ENCODE data around the gene RCOR1.

Gene RCOR1

GRCh38 chr14:102668291-102668873 is 75.9 kb downstream of the RCOR1 start:
- no peak for DNase-seq (ENCODE audit: low read depth in 1 of 2, low spot score in 1 of 2)

- DNase-seq (ENCODE audit: low read depth in 1 of 2, low spot score in 1 of 2) = no peak
Observed at GRCh38 chr14:102671410-102671809, 79.0 kb downstream of the RCOR1 start.

- DNase-seq (ENCODE audit: low read depth in 1 of 2, low spot score in 1 of 2) = no peak
Observed at GRCh38 chr14:102672410-102672960, 80.0 kb downstream of the RCOR1 start.

GRCh38 chr14:102675396-102675795 is 82.9 kb downstream of the RCOR1 start:
- no peak for DNase-seq (ENCODE audit: low read depth in 1 of 2, low spot score in 1 of 2)

GRCh38 chr14:102678394-102678793 is 85.9 kb downstream of the RCOR1 start:
- no peak for DNase-seq (ENCODE audit: low read depth in 1 of 2, low spot score in 1 of 2)

GRCh38 chr14:102683399-102684297 is 91.2 kb downstream of the RCOR1 start:
- no peak for DNase-seq (ENCODE audit: low read depth in 1 of 2, low spot score in 1 of 2)

GRCh38 chr14:102684298-102684663 is 91.8 kb downstream of the RCOR1 start:
- no peak for DNase-seq (ENCODE audit: low read depth in 1 of 2, low spot score in 1 of 2)

- no peak for DNase-seq (ENCODE audit: low read depth in 1 of 2, low spot score in 1 of 2)
Observed at GRCh38 chr14:102686196-102686801, 93.8 kb downstream of the RCOR1 start.

GRCh38 chr14:102688290-102688689 is 95.8 kb downstream of the RCOR1 start:
- DNase-seq (ENCODE audit: low read depth in 1 of 2, low spot score in 1 of 2) = no peak

GRCh38 chr14:102690509-102691286 is 98.2 kb downstream of the RCOR1 start:
- DNase-seq (ENCODE audit: low read depth in 1 of 2, low spot score in 1 of 2) = no peak

- DNase-seq (ENCODE audit: low read depth in 1 of 2, low spot score in 1 of 2) = no peak
Observed at GRCh38 chr14:102691763-102692162, 99.3 kb downstream of the RCOR1 start.

GRCh38 chr14:102692334-102692733 is 99.9 kb downstream of the RCOR1 start:
- no peak for DNase-seq (ENCODE audit: low read depth in 1 of 2, low spot score in 1 of 2)

GRCh38 chr14:102693006-102693755 is 100.7 kb downstream of the RCOR1 start:
- DNase-seq (ENCODE audit: low read depth in 1 of 2, low spot score in 1 of 2) = no peak

- peak in 1 of 2 donors; percentile 71 for DNase-seq (ENCODE audit: low read depth in 1 of 2, low spot score in 1 of 2)
Observed at GRCh38 chr14:102694530-102695166, 102.2 kb downstream of the RCOR1 start.

- DNase-seq (ENCODE audit: low read depth in 1 of 2, low spot score in 1 of 2) = no peak
Observed at GRCh38 chr14:102695167-102695555, 102.7 kb downstream of the RCOR1 start.

GRCh38 chr14:102696332-102696731 is 103.9 kb downstream of the RCOR1 start:
- no peak for DNase-seq (ENCODE audit: low read depth in 1 of 2, low spot score in 1 of 2)

GRCh38 chr14:102696856-102697495 is 104.5 kb downstream of the RCOR1 start:
- no peak for DNase-seq (ENCODE audit: low read depth in 1 of 2, low spot score in 1 of 2)

- DNase-seq (ENCODE audit: low read depth in 1 of 2, low spot score in 1 of 2) = no peak
Observed at GRCh38 chr14:102697501-102697900, 105.1 kb downstream of the RCOR1 start.

- DNase-seq (ENCODE audit: low read depth in 1 of 2, low spot score in 1 of 2) = no peak
Observed at GRCh38 chr14:102699416-102700110, 107.1 kb downstream of the RCOR1 start.
